ENCODE data around the gene ACSS3.
"Not testable (repeated sequence)": the region's sequence is repeated elsewhere in the genome, so short reads cannot be mapped to it uniquely, and the experiment has no call there.

The ACSS3 gene, protein sequence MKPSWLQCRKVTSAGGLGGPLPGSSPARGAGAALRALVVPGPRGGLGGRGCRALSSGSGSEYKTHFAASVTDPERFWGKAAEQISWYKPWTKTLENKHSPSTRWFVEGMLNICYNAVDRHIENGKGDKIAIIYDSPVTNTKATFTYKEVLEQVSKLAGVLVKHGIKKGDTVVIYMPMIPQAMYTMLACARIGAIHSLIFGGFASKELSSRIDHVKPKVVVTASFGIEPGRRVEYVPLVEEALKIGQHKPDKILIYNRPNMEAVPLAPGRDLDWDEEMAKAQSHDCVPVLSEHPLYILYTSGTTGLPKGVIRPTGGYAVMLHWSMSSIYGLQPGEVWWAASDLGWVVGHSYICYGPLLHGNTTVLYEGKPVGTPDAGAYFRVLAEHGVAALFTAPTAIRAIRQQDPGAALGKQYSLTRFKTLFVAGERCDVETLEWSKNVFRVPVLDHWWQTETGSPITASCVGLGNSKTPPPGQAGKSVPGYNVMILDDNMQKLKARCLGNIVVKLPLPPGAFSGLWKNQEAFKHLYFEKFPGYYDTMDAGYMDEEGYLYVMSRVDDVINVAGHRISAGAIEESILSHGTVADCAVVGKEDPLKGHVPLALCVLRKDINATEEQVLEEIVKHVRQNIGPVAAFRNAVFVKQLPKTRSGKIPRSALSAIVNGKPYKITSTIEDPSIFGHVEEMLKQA

DNA sequence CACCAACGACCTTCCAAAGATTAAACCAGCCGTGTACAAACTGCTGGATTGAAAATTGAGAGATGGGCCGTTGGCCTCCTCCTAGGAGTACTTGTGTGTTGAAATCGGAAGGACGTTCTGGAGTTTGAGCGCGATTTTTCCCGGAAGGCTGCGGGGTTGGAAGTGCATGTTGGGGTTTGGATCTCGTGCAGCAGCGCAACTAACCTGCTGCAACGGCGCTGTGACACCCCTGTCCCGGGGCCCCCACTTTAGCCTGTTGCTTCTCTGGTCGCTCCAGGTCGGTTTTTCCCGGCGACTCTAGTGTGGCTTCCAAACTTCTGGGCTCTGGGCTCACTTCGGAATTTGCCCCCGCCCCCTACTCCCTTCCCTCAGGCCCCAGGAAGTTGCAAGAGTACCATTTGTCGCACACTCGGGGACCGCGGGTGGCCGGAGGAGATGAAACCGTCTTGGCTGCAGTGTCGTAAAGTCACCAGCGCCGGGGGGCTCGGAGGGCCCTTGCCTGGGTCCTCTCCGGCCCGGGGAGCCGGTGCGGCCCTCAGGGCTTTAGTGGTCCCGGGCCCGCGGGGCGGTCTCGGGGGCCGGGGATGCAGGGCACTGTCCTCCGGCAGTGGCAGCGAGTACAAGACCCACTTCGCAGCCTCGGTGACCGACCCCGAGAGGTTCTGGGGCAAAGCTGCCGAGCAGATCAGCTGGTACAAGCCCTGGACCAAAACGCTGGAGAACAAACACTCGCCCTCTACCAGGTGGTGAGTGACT is at the start of gene ACSS3:
ACSS3 (plus strand) TSS at position 394 of the 756 bp plus-strand sequence; CDS start at position 436, 42 bp downstream.
- H3K4me3 ChIP-seq (ENCODE audit: low read length), result no peak within 1 kb of the TSS; the same call in 1 of the 2 replicates
- TF ChIP-seq ZNF274 (IDR thresholded peaks at IDR 0.05; ENCODE audit: low read depth, low read length), result no peak

DNA sequence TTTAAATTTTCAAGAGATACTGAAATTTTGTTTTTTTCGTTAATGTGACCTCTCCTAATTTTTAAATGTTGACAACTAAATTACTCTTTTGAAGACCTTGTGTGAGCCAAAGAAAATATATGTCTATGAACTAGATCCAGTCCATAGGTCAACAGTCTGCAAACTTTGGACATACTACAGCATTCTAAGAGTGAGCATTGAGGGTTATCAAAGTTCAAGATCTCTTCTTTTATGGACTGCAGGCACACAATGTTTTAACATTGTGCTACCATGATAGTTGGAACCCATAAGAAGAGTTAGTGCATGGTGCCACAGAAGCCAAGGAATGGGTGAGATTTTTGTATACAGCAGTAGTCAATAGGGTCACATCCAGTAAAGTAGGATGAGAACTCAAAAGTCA is 43.0 kb upstream of the ACSS3 start:
- no peak for TF ChIP-seq ZNF274 (IDR thresholded peaks at IDR 0.05; ENCODE audit: low read depth, low read length)
- no peak overlapping the region for H3K4me3 ChIP-seq (ENCODE audit: low read length)

DNA sequence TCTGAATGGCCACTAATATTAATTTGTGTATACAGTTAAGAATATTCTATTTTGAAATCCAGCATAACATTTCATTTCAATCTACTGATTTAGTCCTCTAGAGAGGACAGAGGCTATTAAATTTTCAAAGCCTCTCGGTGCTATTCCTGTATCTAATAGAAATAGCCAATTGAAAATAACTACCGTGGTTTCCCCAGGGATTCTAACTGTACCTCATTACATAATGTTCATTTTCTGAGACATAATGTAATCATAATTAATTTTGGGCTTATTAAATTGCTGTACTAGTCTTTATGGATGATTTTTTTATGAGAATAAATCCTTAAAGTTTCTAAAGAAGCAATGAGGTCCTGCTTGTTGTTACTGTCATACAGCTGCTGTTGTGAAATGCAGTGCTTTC is 38.6 kb upstream of the ACSS3 start:
- H3K4me3 ChIP-seq (ENCODE audit: low read length), result no peak overlapping the region
- no peak for TF ChIP-seq ZNF274 (IDR thresholded peaks at IDR 0.05; ENCODE audit: low read depth, low read length)

DNA sequence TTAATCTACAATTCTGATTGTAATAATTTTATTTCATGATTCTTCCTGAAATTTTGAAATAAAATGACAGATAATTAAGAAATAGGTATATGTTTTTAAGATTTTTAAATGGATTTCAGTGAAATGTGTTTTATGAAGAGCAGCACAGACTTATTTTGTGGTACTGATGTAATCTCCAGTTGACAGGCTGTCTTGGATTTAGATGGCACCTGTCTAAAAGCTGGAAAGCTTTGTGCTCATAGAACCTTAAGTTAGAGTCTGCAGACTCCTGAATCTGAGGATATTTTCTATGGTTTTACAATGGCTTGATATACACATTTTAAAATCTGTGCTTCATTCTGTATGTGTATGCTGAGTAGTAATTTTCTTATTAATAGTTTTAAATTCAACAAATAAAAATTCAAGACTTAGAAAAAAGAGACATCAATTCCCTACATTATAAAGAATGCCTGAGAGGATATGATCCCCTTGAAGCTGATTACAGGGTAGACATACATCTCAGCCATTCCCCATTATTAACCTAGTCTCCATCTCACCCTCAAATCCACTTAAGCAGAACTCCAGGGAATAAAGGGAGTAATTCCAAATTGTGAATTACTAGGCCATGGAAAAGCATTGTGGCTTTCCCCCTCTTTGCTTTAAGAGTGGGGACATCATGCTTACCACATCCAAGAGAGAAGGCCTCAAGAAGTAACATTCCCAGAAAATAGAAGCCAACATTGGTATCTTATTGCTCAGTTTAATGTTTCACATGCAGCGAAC is 33.7 kb upstream of the ACSS3 start:
- no peak for TF ChIP-seq ZNF274 (IDR thresholded peaks at IDR 0.05; ENCODE audit: low read depth, low read length)
- no peak overlapping the region for H3K4me3 ChIP-seq (ENCODE audit: low read length)

DNA sequence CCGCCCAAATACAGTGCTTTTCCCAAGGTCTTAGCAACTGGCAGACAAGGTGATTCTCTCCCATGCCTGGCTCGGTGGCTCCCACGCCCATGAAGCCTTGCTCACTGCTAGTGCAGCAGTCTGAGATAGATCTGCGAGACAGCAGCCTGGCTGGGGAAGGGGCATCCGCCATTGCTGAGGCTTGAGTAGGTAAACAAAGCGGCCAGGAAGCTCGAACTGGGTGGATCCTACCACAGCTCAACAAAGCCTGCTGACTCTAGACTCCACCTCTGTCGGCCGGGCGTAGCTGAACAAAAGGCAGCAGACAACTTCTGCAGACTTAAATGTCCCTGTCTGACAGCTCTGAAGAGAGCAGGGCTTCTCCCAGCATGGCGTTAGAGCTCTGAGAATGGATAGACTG is 12.9 kb upstream of the ACSS3 start:
- H3K4me3 ChIP-seq (ENCODE audit: low read length), result not testable (repeated sequence)

DNA sequence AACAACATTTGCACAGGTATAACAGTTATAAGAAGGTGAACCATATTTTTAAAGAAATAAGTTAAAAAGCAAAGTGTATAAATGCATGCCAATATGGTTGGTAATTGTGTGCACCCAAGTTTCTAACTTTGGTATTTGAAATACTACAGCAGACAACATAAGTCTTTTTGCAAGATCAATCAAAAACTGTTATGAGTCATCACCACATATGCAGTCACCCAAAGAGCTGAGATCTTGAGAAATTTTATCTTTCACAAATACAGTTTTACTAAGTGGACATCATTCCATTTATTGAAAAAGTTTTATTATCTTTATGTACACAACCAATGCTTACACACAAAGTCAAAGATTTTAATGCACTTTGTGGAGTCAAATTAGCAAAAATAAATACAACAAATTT is 7.0 kb upstream of the ACSS3 start:
- no peak overlapping the region for H3K4me3 ChIP-seq (ENCODE audit: low read length)
- TF ChIP-seq ZNF274 (IDR thresholded peaks at IDR 0.05; ENCODE audit: low read depth, low read length), result no peak

DNA sequence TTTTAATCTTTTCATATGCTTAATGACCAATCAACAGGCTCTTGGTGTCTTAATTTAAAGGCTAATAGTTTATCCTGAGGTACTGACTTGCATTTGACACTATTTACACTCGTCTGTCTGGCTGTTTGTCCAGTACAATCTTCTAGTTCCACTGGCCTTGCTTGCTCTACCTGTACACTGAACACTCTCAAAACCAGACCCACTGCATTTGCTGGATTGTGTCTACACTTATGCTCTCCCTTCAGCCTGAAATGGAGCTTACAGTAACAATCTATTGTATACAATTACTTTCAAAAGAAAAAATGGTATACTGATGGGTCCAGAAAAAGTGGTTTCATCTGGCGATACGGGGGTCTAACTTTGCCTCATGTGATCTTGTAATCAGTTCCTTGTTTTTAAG is 2.3 kb upstream of the ACSS3 start:
- no peak for TF ChIP-seq ZNF274 (IDR thresholded peaks at IDR 0.05; ENCODE audit: low read depth, low read length)

DNA sequence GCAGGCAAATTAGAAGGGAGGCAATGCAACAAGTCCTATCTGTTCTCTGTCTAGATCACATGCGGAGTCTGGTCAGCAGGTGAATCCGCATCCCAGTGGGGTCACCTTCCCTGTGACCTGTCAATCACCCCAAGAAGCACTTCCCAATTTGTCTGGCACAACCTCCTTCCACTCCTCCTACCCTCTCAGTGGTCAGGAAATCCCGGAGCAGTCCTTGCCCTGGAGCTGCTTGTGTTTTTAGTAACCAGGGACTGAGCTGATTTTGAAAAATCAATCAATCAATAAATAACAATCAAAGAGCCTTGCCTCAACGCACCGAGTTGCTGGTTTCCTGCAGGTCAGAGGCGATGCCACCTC is 572 bp upstream of the ACSS3 start:
- no peak for TF ChIP-seq ZNF274 (IDR thresholded peaks at IDR 0.05; ENCODE audit: low read depth, low read length)
- no peak overlapping the region for H3K4me3 ChIP-seq (ENCODE audit: low read length)

More for the DNA sequence above, 2.3 kb upstream of the ACSS3 start:
- H3K4me3 ChIP-seq (ENCODE audit: low read length), result no peak overlapping the region

DNA sequence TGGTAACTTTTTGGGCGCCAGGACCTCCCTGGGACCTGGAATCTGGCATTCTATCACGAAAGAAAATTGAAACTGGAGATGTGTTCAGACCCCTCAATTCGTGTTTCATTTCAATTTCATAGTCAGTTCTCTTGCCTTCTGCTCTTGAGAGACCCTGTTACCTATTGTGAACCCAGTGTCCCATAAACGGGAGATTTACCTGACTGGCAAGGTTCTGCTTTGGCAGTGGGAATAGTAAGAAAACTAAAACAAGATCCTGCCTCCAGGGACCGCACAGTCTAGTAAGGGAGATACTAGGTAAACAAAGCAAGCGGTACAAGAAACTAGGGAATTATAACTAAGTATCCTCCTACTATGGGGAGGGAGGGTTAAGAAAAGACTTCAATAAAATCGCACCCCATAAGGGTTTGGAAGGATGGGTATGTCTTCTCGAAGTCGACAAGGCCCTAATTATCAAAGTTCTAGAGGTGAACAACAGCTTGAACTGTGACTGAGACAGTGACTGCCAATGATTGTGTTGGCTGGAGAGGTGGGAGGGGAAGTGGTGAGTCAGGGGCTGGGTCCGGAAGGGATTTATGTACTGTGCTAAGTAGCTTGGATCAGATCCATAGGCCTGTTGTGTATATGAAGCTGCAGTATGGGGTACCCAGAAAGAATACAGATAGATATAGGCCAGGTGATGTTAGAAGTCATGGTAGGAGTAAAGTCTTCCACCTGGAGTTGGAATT is 754 bp downstream of the ACSS3 start:
- H3K4me3 ChIP-seq (ENCODE audit: low read length), result no peak overlapping the region
- no peak for TF ChIP-seq ZNF274 (IDR thresholded peaks at IDR 0.05; ENCODE audit: low read depth, low read length)

DNA sequence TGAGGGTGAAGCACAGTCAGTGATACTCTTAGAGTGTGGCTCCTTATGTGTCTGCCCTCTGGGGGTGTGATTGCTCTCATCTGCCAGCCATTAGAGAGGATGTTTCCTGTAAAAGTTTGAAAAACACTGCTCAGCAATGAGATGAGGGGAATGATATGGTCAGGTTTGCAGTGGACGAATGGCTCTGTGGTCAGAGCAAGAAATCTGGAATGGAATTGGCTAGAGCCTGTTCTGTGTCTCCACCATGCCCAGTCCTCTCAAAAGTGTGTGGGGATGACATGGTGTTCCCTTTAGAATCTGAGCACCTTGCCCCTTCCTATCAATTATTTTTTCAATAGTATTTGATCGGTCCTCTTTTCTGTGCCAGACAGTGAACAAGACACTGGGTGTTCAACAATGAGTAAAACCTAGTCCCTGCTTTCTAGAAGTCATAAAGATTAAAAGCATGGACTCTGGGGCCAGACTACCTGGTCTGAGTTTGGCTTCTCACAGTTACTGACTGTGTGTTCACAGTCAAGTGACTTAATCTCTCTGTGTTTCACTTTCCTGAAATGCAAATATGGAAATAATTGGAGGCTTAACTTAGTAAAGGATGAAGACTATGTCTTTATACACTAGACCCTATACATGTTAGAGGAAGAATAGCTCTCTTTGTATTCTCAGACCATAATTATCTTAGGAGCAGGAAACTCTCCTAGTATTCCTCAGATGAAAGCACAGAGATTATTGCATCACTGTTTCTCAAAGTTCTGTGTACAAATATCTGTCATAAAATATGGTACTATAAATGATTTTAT is 1.6 kb downstream of the ACSS3 start:
- H3K4me3 ChIP-seq (ENCODE audit: low read length), result no peak overlapping the region
- no peak for TF ChIP-seq ZNF274 (IDR thresholded peaks at IDR 0.05; ENCODE audit: low read depth, low read length)

DNA sequence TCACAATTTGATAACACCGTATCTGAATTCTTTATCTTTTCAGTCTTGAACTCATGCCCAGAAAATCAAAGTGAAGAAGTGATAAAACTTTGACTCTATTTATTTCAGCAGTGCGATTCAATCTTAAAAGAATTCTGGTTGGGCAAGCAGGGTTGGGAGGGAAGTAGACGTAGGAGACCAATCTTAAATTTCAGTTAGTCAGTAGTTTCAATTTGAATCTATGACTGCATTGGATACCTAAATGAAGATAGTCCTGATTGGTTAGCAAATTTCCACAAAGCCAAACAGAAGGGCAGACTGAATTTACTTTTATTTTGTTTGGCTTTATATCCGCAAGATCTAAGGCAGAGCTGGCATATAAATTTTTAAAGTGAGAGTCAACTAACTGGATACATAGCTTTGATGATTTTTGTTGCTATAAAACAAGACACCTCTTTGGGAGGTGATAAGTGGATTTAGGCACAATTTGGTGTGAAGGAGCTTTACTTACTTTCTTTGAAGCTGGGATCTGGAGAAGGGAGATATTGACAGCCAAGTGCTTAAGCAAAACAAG is 2.6 kb downstream of the ACSS3 start:
- H3K4me3 ChIP-seq (ENCODE audit: low read length), result no peak overlapping the region

DNA sequence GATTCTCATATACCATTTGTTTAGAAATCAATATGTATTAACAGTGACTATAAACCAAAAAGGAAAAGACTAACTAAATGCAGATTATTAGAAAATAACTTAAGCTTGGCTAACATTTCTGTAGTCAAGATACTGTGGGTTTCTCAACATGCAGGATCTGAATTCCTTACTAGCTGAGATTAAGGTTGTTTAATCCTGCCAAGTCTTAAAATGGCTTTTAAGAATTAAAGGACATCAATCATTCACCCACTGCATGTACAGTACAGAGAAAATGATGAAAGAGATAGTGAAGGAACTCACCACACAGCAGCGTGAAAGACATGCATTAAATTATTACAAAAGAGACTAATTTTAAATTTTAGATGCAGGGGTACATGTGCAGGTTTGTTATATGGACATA is 3.8 kb downstream of the ACSS3 start:
- TF ChIP-seq ZNF274 (IDR thresholded peaks at IDR 0.05; ENCODE audit: low read depth, low read length), result no peak
- H3K4me3 ChIP-seq (ENCODE audit: low read length), result no peak overlapping the region

More for the DNA sequence above, 2.6 kb downstream of the ACSS3 start:
- no peak for TF ChIP-seq ZNF274 (IDR thresholded peaks at IDR 0.05; ENCODE audit: low read depth, low read length)
